Epidermal melanocyte (primary cell): ENCODE data around the gene ADAM22.

Experiments used
- DNase-seq: peaks from one replicate; pipeline ENCODE4 v3.0.0; 2011; ENCODE audit warnings: low spot score; ENCODE audit not compliant: insufficient read length

The ADAM22 gene

DNA sequence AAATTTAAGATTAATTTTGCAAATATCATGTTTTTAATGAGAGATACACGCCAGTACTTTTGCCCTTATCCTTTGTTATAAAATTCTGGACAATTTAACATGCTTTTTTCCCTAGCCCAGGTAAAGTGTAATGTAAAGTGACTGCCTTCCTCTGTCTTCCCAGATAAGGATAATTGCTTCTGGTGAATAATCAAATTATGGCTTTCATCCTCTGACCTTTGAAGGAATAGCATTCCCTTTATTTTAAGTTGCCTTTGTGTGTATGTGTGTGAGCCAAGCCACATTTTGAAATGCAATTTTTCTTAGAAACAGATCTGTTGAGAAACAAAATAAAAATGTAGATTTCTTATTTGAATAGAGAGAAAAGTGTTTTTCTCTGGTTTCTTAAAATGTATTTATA, 107.5 kb downstream of the ADAM22 start:
- no peak for DNase-seq

- no peak for DNase-seq
Observed at GRCh38 chr7:88042157-88042556, 108.1 kb downstream of the ADAM22 start.

DNA sequence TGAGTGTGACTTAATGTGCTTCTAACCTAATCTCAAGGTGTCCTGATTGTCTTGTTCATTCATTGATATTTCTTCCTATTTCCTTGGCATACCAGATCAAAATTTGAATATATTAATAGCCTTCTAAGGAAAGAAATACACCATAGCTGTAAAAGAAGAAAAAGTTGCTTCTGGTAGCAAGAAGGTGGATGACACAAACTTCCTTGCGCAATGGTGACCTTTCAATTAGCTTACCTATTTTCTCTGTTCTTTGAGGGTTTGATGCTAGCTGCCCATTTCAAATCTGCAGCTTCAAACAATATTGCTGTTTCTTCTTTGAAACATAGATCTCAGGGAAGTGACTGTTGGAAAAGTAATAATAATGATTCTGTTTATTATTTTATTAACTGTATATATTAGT, 108.8 kb downstream of the ADAM22 start:
- DNase-seq: no peak

- DNase-seq: no peak
Observed at GRCh38 chr7:88044069-88044468, 110.0 kb downstream of the ADAM22 start.

- no peak for DNase-seq
Observed at GRCh38 chr7:88046839-88047573, 113.0 kb downstream of the ADAM22 start.

DNA sequence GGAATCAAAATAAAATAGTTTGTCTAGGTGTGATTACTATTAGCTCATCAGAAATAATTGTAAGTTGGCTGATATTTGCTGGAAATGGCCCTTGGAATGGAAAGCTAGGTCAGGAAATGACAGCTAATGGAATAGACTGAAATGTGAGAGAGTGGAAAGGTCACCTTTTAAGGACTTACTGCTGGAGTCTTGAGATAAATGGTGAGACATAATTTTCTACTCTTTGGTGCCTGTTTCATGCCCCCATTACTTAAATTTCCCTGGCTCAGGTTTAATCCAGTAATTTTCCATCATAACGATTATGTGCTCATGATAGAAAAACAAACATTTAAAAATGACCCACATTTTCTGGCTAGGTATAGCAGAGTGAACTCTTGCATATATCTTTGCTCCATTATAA, 123.6 kb downstream of the ADAM22 start:
- no peak for DNase-seq

- no peak for DNase-seq
Observed at GRCh38 chr7:88062238-88062637, 128.2 kb downstream of the ADAM22 start.

DNA sequence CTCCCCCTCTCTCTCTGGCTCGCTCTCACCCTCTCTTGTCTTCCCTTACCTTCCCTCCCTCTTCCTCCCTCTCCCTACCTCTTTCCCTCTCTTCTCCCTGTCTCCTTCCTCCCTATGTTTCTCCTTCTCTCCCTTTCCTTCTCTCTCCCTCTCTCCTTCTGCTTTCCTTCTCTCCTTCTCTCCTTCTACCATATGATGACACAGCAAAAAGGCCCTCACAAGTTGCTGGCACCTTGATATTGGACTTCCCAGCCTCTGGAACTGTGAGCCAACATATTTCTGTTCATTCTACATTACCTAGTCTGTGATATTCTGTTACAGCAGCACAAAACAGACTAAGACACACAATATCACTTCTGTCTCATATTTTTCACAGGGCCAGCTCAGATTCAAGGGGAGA, 135.0 kb downstream of the ADAM22 start:
- DNase-seq: no peak

DNA sequence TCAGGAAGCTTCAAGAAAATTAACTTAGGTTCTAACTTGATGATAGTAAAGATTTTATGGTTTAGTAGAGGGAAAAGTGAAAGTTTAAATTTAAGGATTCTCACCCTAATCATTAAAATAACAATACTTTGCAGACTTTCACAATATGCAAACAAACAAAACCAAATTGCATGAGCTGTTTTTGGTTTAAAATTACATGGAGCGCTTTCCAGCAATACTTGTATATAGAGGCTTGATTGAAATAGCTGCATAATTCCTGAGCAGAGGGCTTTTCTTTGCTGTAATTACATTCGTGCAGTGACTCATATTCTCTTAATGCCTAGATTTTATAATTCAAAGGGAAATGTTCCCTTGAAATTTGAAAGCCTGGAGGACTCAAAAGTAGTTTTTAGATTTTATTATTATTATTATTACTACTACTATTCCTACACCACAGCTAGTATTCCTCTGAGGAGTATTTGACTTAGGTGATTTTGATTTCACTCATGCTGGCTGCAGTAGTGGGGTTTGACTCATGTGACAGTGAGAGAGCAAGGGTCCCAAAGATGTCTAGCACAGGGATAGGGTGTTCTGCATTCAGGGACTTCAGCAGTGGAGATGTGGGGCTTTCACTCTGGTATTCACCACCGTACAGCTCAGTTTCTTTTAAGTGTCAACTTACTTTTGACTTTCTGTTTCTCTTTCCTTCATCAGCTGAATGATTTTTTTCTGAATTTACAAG, 138.1 kb downstream of the ADAM22 start:
- no peak for DNase-seq

DNA sequence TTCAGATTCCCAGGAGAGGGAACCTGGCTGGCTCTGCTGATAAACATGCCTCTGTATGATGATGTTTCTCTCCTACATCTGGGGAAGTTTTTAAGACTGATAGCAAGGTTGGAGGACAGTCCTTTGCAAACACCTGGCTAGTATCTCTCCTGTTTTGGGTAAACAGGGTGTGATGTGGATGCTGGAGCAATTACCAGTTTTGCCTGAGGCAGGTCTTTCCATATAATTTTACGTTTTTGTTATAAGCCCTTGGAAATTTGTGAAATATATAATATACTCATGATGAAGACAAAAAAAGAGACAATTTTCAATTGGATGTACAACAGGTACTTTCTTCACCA, 138.6 kb downstream of the ADAM22 start:
- DNase-seq: no peak

DNA sequence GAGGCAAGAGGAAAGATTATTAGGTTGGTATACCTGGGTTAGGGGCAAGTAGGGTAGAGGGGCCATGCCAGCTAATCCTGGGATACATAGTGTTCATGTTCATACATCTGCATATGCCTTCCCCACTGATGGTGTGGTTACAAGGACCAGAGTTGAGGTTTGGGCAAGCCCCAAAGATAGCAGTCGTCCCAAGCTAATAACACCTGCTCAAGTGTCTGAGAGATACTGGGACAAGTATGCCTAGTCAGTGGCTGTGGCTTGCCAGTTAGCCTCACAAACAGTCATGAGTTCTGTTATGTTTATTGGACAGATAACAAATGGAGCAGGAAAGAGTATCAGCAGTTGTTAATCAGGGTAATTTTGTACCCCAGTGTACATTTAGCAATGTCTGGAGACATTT, 139.6 kb downstream of the ADAM22 start:
- no peak for DNase-seq

DNA sequence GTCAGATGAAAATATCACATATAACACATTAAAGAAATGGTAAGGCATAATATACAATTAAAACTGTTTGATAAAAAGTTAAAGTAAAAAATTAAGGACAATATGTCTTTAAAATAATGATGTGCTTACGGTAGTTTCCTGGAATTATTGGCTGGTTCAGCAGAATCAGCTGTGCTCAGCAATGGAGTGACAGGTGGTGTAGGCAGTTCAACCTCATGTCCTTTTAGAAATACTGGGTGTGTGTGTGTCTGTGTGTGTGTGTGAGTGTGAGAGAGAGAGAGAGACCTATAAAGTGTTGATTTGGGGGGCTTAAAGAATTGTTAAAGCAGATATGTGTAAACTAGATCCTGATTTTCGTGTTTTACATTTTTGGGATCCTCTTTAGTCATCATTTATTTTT, 141.2 kb downstream of the ADAM22 start:
- DNase-seq: no peak

DNA sequence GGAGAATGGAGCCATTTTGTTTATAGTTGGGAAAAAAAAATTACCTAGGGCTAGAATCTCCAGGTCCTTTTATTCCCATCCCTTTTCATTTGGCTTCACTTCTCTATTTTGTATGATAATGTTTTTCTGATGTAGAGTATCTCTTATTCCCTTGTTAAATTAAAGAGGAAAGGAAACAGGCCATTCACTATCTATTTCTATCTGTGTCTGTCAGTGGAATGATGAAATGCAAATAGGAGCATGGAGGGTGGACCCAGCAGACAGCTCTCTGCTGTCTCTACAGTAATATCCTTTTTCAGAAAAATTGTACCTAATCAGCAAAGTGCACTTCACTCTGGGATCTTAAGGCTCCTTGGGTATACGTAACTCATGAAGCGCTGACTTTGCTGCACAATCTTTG, 149.8 kb downstream of the ADAM22 start:
- DNase-seq: no peak

- no peak for DNase-seq
Observed at GRCh38 chr7:88089561-88089960, 155.5 kb downstream of the ADAM22 start.

DNA sequence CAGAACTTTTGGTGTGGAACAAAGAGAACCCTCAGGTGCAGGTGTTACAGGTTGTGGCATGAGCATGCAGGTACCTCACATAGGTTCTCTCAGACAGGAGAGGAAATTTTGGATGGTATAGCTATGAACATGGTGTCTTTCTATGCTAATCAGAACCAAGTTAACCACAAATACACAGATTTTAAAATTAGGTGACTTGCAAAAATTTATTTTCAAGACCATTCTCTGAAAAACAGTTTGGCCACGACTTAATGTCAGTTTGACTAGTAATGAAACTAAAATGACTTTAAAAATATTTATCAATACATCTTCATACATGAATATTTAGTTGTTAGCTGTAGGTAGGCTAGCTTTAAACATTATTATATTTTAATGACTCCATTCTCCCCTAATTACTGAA, 156.2 kb downstream of the ADAM22 start:
- DNase-seq: no peak

- DNase-seq: no peak
Observed at GRCh38 chr7:88090671-88091070, 156.6 kb downstream of the ADAM22 start.

DNA sequence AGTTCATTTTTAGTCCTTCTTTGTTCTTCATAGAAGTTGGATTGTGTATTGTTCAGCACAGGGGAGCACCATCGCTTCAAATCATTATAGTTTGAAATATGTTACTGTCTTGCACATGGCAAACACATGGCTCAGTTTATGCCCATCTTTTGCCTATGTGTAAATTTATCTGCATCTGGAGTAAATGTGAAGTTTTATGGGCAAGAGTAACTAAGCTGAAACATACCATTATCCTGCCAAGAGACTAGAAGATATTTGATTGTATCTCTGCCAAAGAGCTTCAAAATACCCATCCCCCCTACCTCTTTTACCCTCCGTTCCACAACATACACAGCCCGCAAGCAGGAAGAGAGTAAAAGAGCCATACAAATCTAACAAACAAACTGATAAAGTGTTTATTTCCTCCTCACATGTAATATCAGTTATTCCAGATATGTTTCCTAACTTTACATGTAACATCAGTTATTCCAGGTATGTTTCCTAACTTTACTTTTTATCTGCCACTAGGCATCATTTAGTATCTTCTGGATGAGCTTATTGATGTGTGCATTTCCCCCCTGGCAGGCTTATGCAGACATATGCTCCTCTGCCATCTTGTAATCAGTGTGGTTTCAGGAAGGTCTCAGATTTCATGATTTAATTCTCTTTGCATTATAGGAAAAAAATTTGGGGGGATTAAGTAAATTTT, 158.1 kb downstream of the ADAM22 start:
- DNase-seq: no peak

DNA sequence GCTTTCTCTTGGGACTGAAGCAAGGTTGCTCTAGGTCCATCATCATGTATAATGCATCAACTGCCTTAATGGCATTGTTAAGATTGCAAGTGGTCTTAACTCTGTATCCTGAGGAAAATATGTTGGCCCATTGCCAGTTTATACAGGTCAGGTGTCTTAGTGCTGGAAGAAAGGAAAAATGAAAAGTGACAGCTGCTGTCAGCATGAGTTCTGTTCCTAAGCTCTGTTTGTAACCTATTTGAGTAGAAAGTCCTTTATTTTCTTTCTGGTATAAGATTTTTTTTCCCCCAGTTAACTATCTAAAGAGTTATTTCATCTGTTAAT, 158.6 kb downstream of the ADAM22 start:
- no peak for DNase-seq

DNA sequence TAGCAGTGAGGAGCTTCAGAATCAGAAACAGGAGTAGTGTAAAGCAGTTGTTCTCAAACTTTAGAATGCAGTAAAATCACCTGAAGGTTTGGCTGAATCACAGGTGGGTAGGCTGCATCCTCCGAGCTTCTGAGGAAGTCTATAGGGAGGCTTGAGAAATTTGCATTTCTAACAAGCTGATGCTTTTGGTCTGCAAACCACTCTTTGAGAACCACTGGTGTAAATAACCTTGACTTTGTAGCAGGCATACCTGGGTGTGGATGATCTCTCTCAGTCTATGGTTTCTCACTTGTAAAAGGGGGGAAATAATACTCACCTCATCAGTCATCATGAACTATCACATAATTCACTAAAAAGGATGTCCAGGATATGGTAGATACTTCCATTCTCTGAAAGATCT, 167.7 kb downstream of the ADAM22 start:
- DNase-seq: no peak

- DNase-seq: no peak
Observed at GRCh38 chr7:88102675-88103074, 168.6 kb downstream of the ADAM22 start.

- DNase-seq: no peak
Observed at GRCh38 chr7:88104732-88105131, 170.7 kb downstream of the ADAM22 start.

- no peak for DNase-seq
Observed at GRCh38 chr7:88105231-88105630, 171.2 kb downstream of the ADAM22 start.

DNA sequence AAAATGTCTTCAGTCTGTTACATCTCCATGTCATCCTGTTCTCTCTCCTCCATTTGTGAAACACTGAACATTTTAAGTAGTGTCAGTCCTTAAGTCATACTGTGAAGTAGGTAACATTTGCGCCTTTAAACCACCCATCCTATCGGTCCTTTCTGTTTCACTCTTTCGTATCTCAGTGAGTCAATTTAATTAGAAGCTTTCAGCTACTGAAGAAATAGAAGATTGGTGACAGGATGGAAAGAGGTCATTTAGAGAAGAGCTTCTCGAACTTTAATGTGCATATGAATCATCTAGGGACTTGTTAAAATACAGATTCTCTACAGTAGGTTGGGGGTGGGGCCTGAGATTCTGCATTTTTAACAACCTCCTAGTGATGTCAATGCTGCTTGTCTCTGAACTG, 172.4 kb downstream of the ADAM22 start:
- DNase-seq: no peak
